ENCODE data around the gene MRPL20. TPM values are rescaled to one million over a fixed set of nuclear protein-coding genes. Genes with fewer than 3 reads are reported as not detected.

Gene MRPL20
- polyA plus RNA-seq, 1 of the 3 experiments (the other 2 are of a cell fraction), result 210 TPM

- no peak overlapping the region for H2AFZ ChIP-seq (ENCODE audit: low read depth)
- no peaks in the 10 kb centered on the region for H3K9me3 ChIP-seq
- TF ChIP-seq TEAD4 (IDR thresholded peaks at IDR 0.05; ENCODE audit: borderline replicate concordance, insufficient read depth) (no peak), EP300 (IDR thresholded peaks at IDR 0.05; ENCODE audit: borderline replicate concordance in 1 of 2, low read depth in 1 of 2, low read length in 1 of 2) (no peak), RXRA (IDR thresholded peaks at IDR 0.05; ENCODE audit: borderline replicate concordance, low read depth) (no peak), FOXJ3 (CRISPR knock-in tag; IDR thresholded peaks at IDR 0.05) (no peak), REST (IDR thresholded peaks at IDR 0.05; ENCODE audit: low read depth, low read length) (no peak), GABPA (IDR thresholded peaks at IDR 0.05; ENCODE audit: low read depth) (no peak), NRF1 (IDR thresholded peaks at IDR 0.05; ENCODE audit: low read depth, low read length) (no peak), RAD21 (IDR thresholded peaks at IDR 0.05; ENCODE audit: low read length) (no peak), YY1 (IDR thresholded peaks at IDR 0.05; ENCODE audit: low read depth) (no peak), ELF1 (IDR thresholded peaks at IDR 0.05) (no peak), SIN3A (IDR thresholded peaks at IDR 0.05; ENCODE audit: borderline replicate concordance, low read depth, low read length) (no peak), IRF3 (IDR thresholded peaks at IDR 0.05; ENCODE audit: low read depth, low read length) (no peak), MAX (IDR thresholded peaks at IDR 0.05; ENCODE audit: low read depth) (no peak), SMC3 (IDR thresholded peaks at IDR 0.05; ENCODE audit: low read depth, low read length) (no peak), FOSL2 (IDR thresholded peaks at IDR 0.05; ENCODE audit: borderline replicate concordance, low read depth) (no peak), NFIC (IDR thresholded peaks at IDR 0.05; ENCODE audit: borderline replicate concordance) (no peak)
- no peak overlapping the region for H3K4me2 ChIP-seq
- 83% methylated on average over 5 of the region's 28 CpGs for WGBS (ENCODE audit: low lambda C conversion rate)
- H3K4me3 ChIP-seq (ENCODE audit: low read depth in 2 of 2, low read length in 1 of 2), result no peak overlapping the region
- H3F3A ChIP-seq (replicated peaks; ENCODE audit: insufficient read depth), result peaks cover 5% of the 10 kb centered on the region
- H4K20me1 ChIP-seq (ENCODE audit: insufficient read depth), result no peaks in the 10 kb centered on the region
- no peak overlapping the region for H3K27ac ChIP-seq (ENCODE audit: low read depth in 2 of 2, low read length in 1 of 2)
- peaks cover 3% of the 10 kb centered on the region; the same call in 1 of the 2 replicates for H3K79me2 ChIP-seq (ENCODE audit: insufficient read depth)
- H3K4me1 ChIP-seq (ENCODE audit: control insufficient read depth in 1 of 2, insufficient read depth in 2 of 2, low read depth in 1 of 2, low read length in 1 of 2), result peaks cover 0 to 41% of the 10 kb centered on the region in 2 experiments; a peak in 1 of 4 replicates
- no peak for DNase-seq
- ChIA-PET POLR2A (no interaction called here), CTCF (interaction anchor here (0.6 to 5.1 kb wide), 3 partner anchors 8 to 24 kb away, joined by 3 to 48 read pairs (median 10); no protein-coding TSS in a partner anchor)
- H3K9me2 ChIP-seq, result no peaks in the 10 kb centered on the region
- H3K9ac ChIP-seq, result no peak overlapping the region
- H3K27me3 ChIP-seq (ENCODE audit: insufficient read depth), result no peaks in the 10 kb centered on the region
- no peaks in the 10 kb centered on the region for H3K36me3 ChIP-seq (replicated peaks in 1 of 2; ENCODE audit: control insufficient read depth in 1 of 2, insufficient read depth in 2 of 2, low read length in 1 of 2)
These were observed 53.5 kb downstream of the MRPL20 start for GRCh38 chr1:1353389-1354151.

All from SK-N-SH (cell line).